Stimulated activated CD4-positive, alpha-beta T cell treated with anti-CD3 and anti-CD28 coated beads, Interleukin-4, amount 100 ng/mL, for 4 hours (primary cell): Measurements from ENCODE around the gene DYNLT1.

Experiments used
- DNase-seq, 2 experiments: peaks; one replicate each; pipeline ENCODE4 v3.0.0-alpha.2; 2020

DYNLT1 gene

GRCh38 chr6:158595223-158595622 is 49.3 kb downstream of the DYNLT1 start:
- DNase-seq = no peak

- no peak for DNase-seq
Observed at GRCh38 chr6:158593670-158594069, 50.9 kb downstream of the DYNLT1 start.

- no peak for DNase-seq
Observed at GRCh38 chr6:158591810-158592209, 52.7 kb downstream of the DYNLT1 start.

GRCh38 chr6:158591134-158591809 is 53.3 kb downstream of the DYNLT1 start:
- no peak for DNase-seq

GRCh38 chr6:158589366-158589765 is 55.2 kb downstream of the DYNLT1 start:
- no peak for DNase-seq

- DNase-seq = no peak
Observed at GRCh38 chr6:158586652-158587051, 57.9 kb downstream of the DYNLT1 start.
